Measurements from ENCODE around the gene TEX53.

The TEX53 gene

GRCh38 chr9:114607671-114608524 is 49.7 kb downstream of the TEX53 start:
- H3K27ac ChIP-seq (ENCODE audit: low read depth, low read length), result no peak overlapping the region

GRCh38 chr9:114606597-114607207 is 50.9 kb downstream of the TEX53 start:
- Histone ChIP-seq H3K36me3 (ENCODE audit: low read length) (no peaks in the 10 kb centered on the region), H4K20me1 (ENCODE audit: low read depth, low read length) (no peaks in the 10 kb centered on the region), H3K27ac (ENCODE audit: low read depth, low read length) (no peak overlapping the region), H3K9me2 (replicated peaks; ENCODE audit: insufficient read depth, low read length) (no peaks in the 10 kb centered on the region), H3F3A (ENCODE audit: insufficient read depth) (peaks cover 6% of the 10 kb centered on the region; the same call in 1 of the 2 replicates), H3K27me3 (ENCODE audit: low read length) (no peaks in the 10 kb centered on the region), H3K9me3 (ENCODE audit: insufficient read depth, low read length) (no peaks in the 10 kb centered on the region), H3K79me2 (ENCODE audit: insufficient read depth, low read length) (peaks cover 5% of the 10 kb centered on the region), H3K4me2 (ENCODE audit: low read depth, low read length, poor library complexity, severe bottlenecking) (no peak overlapping the region), H3K4me3 (ENCODE audit: insufficient read depth, low read length, poor library complexity, severe bottlenecking) (no peak overlapping the region), H3K9ac (ENCODE audit: low read length) (no peak overlapping the region), H2AFZ (ENCODE audit: low read depth, low read length, severe bottlenecking) (no peak overlapping the region)
- TF ChIP-seq EZH2phosphoT487 (conservative IDR thresholded peaks at IDR 0.05; ENCODE audit: low read length) (no peak), CTCF (IDR thresholded peaks at IDR 0.05; ENCODE audit: insufficient read depth, low read length, poor library complexity, severe bottlenecking) (no peak)

More at GRCh38 chr9:114607671-114608524, 49.7 kb downstream of the TEX53 start:
- no peaks in the 10 kb centered on the region for H3K27me3 ChIP-seq (ENCODE audit: low read length)
- peaks cover 17% of the 10 kb centered on the region for H3K79me2 ChIP-seq (ENCODE audit: insufficient read depth, low read length)
- no peak overlapping the region for H3K9ac ChIP-seq (ENCODE audit: low read length)
- peaks cover 14% of the 10 kb centered on the region for H3F3A ChIP-seq (ENCODE audit: insufficient read depth)
- H3K4me2 ChIP-seq (ENCODE audit: low read depth, low read length, poor library complexity, severe bottlenecking), result no peak overlapping the region
- H3K36me3 ChIP-seq (ENCODE audit: low read length), result no peaks in the 10 kb centered on the region
- no peaks in the 10 kb centered on the region for H3K9me2 ChIP-seq (replicated peaks; ENCODE audit: insufficient read depth, low read length)
- TF ChIP-seq EZH2phosphoT487 (conservative IDR thresholded peaks at IDR 0.05; ENCODE audit: low read length), result no peak
- TF ChIP-seq CTCF (IDR thresholded peaks at IDR 0.05; ENCODE audit: insufficient read depth, low read length, poor library complexity, severe bottlenecking), result no peak
- no peak overlapping the region for H3K4me3 ChIP-seq (ENCODE audit: insufficient read depth, low read length, poor library complexity, severe bottlenecking)
- no peaks in the 10 kb centered on the region for H4K20me1 ChIP-seq (ENCODE audit: low read depth, low read length)
- H3K9me3 ChIP-seq (ENCODE audit: insufficient read depth, low read length), result no peaks in the 10 kb centered on the region
- no peak overlapping the region for H2AFZ ChIP-seq (ENCODE audit: low read depth, low read length, severe bottlenecking)

Measured in SU-DHL-6 (cell line).